ENCODE measurements around the gene MYO1B. TPM values are rescaled to one million over a fixed set of nuclear protein-coding genes. Genes with fewer than 3 reads are reported as not detected.

Gene MYO1B
- total RNA-seq, 3 donors from 2014 or later (not counting 1 experiment from before 2014, with no cell fraction given), result 0.21 to 0.80 (median 0.29) TPM

DNA sequence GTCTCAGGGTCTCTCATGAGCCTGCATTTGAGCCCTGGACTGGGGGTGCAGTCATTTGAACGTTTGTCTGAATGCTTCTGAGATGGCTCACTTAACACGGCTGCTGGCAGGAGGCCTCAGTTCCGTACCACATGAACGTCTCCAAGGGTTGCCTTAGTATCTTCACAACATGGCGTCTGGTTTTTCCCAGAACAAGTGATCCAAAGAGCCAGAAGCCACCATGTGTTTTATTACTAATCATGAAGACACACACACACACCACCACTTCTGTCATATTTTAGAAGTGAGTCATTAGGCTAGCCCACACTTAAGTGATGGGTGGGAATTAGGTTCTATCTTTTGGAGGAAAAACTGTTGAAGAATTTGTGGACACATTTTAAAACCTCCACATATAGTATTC, 15.0 kb upstream of the MYO1B start:
- no peaks in the 10 kb centered on the region for H3K27me3 Mint-ChIP-seq (ENCODE audit: low read depth in 2 of 2)
- no peak overlapping the region for H3K27ac Mint-ChIP-seq
- no peaks in the 10 kb centered on the region for H3K9me3 ChIP-seq (ENCODE audit: control insufficient read depth, insufficient read depth, low read length)
- no peaks in the 10 kb centered on the region for H3K4me1 Mint-ChIP-seq
- no peaks in the 10 kb centered on the region for H3K27me3 ChIP-seq (ENCODE audit: control insufficient read depth, insufficient read depth, low read length)
- TF ChIP-seq, protein P1, sequence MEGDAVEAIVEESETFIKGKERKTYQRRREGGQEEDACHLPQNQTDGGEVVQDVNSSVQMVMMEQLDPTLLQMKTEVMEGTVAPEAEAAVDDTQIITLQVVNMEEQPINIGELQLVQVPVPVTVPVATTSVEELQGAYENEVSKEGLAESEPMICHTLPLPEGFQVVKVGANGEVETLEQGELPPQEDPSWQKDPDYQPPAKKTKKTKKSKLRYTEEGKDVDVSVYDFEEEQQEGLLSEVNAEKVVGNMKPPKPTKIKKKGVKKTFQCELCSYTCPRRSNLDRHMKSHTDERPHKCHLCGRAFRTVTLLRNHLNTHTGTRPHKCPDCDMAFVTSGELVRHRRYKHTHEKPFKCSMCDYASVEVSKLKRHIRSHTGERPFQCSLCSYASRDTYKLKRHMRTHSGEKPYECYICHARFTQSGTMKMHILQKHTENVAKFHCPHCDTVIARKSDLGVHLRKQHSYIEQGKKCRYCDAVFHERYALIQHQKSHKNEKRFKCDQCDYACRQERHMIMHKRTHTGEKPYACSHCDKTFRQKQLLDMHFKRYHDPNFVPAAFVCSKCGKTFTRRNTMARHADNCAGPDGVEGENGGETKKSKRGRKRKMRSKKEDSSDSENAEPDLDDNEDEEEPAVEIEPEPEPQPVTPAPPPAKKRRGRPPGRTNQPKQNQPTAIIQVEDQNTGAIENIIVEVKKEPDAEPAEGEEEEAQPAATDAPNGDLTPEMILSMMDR (IDR thresholded peaks at IDR 0.05), result no peak
- H3K36me3 ChIP-seq (ENCODE audit: control insufficient read depth, insufficient read depth, low read length), result no peaks in the 10 kb centered on the region
- no peak overlapping the region for H3K4me3 ChIP-seq (ENCODE audit: low read length)
- DNase-seq (no peak), ATAC-seq (no peak)
- H3K9me3 Mint-ChIP-seq, result no peaks in the 10 kb centered on the region
- intact Hi-C loops (cut with micrococcal nuclease), result no loop called here
- no peak overlapping the region for H3K4me3 Mint-ChIP-seq
- WGBS (ENCODE audit: insufficient coverage), result 89% methylated on average over 5 of the region's 5 CpGs
- H3K4me1 ChIP-seq (ENCODE audit: control insufficient read depth, insufficient read depth, low read length), result no peaks in the 10 kb centered on the region
- H3K36me3 Mint-ChIP-seq, result no peaks in the 10 kb centered on the region
- no peak overlapping the region for H3K27ac ChIP-seq (ENCODE audit: low read length)

DNA sequence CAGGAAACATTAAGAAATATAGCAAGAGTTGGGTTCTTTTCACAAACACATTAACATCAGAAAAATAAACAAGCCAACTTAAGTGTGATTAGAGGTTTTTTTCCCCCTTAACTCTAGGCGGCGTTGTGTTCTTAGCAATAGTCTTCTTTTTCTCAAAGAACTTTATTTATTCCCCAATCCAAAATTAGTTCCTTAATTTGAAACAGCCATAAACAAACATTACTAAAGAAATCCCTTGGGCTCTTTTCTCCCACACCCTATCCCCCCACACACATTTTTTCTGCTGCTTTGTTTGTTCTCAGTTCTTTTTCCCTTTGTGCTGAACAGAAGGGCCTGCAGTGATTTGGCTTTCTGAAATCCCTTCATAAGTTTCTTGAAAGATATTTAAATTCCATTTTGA, 13.2 kb upstream of the MYO1B start:
- 84% methylated on average over 2 of the region's 2 CpGs for WGBS (ENCODE audit: insufficient coverage)
- Histone ChIP-seq H3K27me3 (ENCODE audit: control insufficient read depth, insufficient read depth, low read length) (no peaks in the 10 kb centered on the region), H3K36me3 (ENCODE audit: control insufficient read depth, insufficient read depth, low read length) (no peaks in the 10 kb centered on the region)

DNA sequence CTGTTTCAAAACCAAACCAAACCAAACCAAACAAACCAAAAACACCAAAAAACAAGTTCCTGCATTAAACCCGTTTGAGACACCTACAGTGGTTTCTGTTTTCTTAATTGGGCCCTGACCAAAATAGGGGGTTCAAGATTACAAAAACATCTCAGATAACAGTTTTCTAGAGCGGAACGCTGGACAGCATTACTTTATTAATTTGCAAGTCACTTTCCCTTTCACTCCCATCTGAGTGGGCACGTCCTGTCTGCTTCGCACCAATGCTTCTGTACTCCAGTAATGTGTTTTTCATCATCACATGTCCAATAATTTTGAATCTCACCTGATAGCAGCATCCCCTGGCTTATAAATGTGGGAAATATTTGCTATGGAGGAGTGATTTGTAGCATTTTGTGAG, 11.7 kb upstream of the MYO1B start:
- TF ChIP-seq, protein P1 (IDR thresholded peaks at IDR 0.05), result no peak
- DNase-seq (no peak), ATAC-seq (no peak)
- H3K27ac Mint-ChIP-seq, result no peak overlapping the region
- no peak overlapping the region for H3K27ac ChIP-seq (ENCODE audit: low read length)
- no peak overlapping the region for H3K4me3 Mint-ChIP-seq
- no peaks in the 10 kb centered on the region for H3K4me1 Mint-ChIP-seq
- no peaks in the 10 kb centered on the region for H3K4me1 ChIP-seq (ENCODE audit: control insufficient read depth, insufficient read depth, low read length)
- H3K36me3 ChIP-seq (ENCODE audit: control insufficient read depth, insufficient read depth, low read length), result no peaks in the 10 kb centered on the region
- no peaks in the 10 kb centered on the region for H3K27me3 ChIP-seq (ENCODE audit: control insufficient read depth, insufficient read depth, low read length)
- H3K27me3 Mint-ChIP-seq (ENCODE audit: low read depth in 2 of 2), result no peaks in the 10 kb centered on the region
- no peak overlapping the region for H3K4me3 ChIP-seq (ENCODE audit: low read length)
- intact Hi-C loops (cut with micrococcal nuclease), result no loop called here
- H3K36me3 Mint-ChIP-seq, result no peaks in the 10 kb centered on the region
- no peaks in the 10 kb centered on the region for H3K9me3 ChIP-seq (ENCODE audit: control insufficient read depth, insufficient read depth, low read length)
- no peaks in the 10 kb centered on the region for H3K9me3 Mint-ChIP-seq
- WGBS (ENCODE audit: insufficient coverage), result 74% methylated on average over 5 of the region's 5 CpGs

More for the DNA sequence above, 13.2 kb upstream of the MYO1B start:
- no peak overlapping the region for H3K27ac ChIP-seq (ENCODE audit: low read length)
- TF ChIP-seq, protein P1 (IDR thresholded peaks at IDR 0.05), result no peak
- no peak for ATAC-seq
- Mint-ChIP-seq H3K27ac (no peak overlapping the region), H3K9me3 (no peaks in the 10 kb centered on the region), H3K27me3 (ENCODE audit: low read depth in 2 of 2) (no peaks in the 10 kb centered on the region), H3K4me1 (no peaks in the 10 kb centered on the region), H3K36me3 (no peaks in the 10 kb centered on the region), H3K4me3 (no peak overlapping the region)
- no peak overlapping the region for H3K4me3 ChIP-seq (ENCODE audit: low read length)
- H3K4me1 ChIP-seq (ENCODE audit: control insufficient read depth, insufficient read depth, low read length), result no peaks in the 10 kb centered on the region
- no peaks in the 10 kb centered on the region for H3K9me3 ChIP-seq (ENCODE audit: control insufficient read depth, insufficient read depth, low read length)
- no peak for DNase-seq
- intact Hi-C loops (cut with micrococcal nuclease), result no loop called here

DNA sequence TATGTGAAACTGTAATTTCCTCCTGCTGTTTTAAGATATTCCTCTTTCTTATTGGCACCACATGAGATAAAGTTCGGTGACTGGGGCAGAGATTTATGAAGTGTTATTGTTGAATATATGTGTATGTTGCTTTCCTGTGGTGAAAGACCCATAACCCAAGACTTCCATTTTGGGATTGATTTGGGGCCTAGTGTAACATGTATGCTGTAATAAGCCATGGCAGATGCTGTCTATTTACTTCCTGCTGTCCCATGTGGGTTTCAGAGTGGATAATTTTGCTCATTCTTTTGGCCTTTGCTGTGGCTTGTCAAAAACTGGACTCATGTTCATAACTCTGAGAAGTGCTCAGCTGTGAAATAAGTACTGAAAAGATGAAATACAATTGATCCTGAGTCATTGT, 10.8 kb upstream of the MYO1B start:
- Mint-ChIP-seq H3K4me3 (no peak overlapping the region), H3K27me3 (ENCODE audit: low read depth in 2 of 2) (no peaks in the 10 kb centered on the region), H3K4me1 (no peaks in the 10 kb centered on the region), H3K9me3 (no peaks in the 10 kb centered on the region), H3K36me3 (no peaks in the 10 kb centered on the region), H3K27ac (no peak overlapping the region)
- no peak overlapping the region for H3K27ac ChIP-seq (ENCODE audit: low read length)
- WGBS (ENCODE audit: insufficient coverage), result 60% methylated on average over 1 of the region's 1 CpG
- no peaks in the 10 kb centered on the region for H3K9me3 ChIP-seq (ENCODE audit: control insufficient read depth, insufficient read depth, low read length)
- no peaks in the 10 kb centered on the region for H3K27me3 ChIP-seq (ENCODE audit: control insufficient read depth, insufficient read depth, low read length)
- H3K4me3 ChIP-seq (ENCODE audit: low read length), result no peak overlapping the region
- DNase-seq (no peak), ATAC-seq (no peak)
- TF ChIP-seq, protein P1 (IDR thresholded peaks at IDR 0.05), result no peak
- intact Hi-C loops (cut with micrococcal nuclease), result no loop called here
- no peaks in the 10 kb centered on the region for H3K36me3 ChIP-seq (ENCODE audit: control insufficient read depth, insufficient read depth, low read length)
- H3K4me1 ChIP-seq (ENCODE audit: control insufficient read depth, insufficient read depth, low read length), result no peaks in the 10 kb centered on the region
